ENCODE measurements around the gene ZAP70.

DNA sequence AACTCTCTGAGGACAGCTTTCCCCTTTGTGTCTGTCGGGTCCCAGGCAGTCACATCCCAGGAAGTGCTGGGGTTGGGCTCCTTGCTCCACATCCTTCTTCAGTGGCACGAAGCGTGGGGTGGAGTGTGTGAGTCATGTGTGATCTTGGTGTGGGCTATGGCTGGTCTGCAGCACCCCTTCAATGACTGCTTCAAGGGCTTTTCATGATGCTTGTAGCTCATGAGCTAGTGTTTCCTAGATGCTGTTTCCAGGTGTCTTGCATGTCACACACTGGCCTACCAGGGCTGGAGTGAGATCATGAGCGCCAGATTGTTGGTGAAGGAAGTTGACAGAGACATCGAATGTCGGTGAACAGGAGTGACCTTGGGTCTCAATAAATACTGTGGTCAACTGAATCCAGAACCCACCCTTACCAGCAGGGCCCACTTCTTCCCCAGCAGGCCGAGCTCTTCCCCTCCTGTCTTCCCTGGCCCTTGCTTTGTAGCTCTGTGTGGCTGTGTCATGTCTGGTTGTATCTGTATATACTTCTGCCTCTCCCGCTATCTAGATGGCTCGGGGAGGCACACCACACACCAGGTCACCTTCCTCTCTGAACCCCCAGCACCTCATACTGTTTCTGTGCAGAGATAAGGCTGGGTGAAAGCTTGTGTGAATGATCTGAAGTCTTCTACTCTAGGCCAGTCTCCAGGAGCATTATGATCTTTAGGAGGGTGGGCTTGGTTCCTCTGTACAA lies 40.0 kb upstream of the ZAP70 start:
- no peak for TF ChIP-seq EZH2phosphoT487 (IDR thresholded peaks at IDR 0.05; ENCODE audit: borderline replicate concordance, low read depth, low read length)
- TF ChIP-seq, protein P1, sequence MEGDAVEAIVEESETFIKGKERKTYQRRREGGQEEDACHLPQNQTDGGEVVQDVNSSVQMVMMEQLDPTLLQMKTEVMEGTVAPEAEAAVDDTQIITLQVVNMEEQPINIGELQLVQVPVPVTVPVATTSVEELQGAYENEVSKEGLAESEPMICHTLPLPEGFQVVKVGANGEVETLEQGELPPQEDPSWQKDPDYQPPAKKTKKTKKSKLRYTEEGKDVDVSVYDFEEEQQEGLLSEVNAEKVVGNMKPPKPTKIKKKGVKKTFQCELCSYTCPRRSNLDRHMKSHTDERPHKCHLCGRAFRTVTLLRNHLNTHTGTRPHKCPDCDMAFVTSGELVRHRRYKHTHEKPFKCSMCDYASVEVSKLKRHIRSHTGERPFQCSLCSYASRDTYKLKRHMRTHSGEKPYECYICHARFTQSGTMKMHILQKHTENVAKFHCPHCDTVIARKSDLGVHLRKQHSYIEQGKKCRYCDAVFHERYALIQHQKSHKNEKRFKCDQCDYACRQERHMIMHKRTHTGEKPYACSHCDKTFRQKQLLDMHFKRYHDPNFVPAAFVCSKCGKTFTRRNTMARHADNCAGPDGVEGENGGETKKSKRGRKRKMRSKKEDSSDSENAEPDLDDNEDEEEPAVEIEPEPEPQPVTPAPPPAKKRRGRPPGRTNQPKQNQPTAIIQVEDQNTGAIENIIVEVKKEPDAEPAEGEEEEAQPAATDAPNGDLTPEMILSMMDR (conservative IDR thresholded peaks at IDR 0.05; ENCODE audit: low read length) = no peak

Measured in OCI-LY7 (cell line).